Kidney capillary endothelial cell (primary cell): ENCODE data around the gene ALKBH6.
"Not testable (repeated sequence)": the region's sequence is repeated elsewhere in the genome, so short reads cannot be mapped to it uniquely, and the experiment has no call there.

Experiments
- DNase-seq: peaks from one replicate; pipeline ENCODE4 v3.0.0-alpha.2; 2018; ENCODE audit warnings: low spot score

Gene ALKBH6

DNA sequence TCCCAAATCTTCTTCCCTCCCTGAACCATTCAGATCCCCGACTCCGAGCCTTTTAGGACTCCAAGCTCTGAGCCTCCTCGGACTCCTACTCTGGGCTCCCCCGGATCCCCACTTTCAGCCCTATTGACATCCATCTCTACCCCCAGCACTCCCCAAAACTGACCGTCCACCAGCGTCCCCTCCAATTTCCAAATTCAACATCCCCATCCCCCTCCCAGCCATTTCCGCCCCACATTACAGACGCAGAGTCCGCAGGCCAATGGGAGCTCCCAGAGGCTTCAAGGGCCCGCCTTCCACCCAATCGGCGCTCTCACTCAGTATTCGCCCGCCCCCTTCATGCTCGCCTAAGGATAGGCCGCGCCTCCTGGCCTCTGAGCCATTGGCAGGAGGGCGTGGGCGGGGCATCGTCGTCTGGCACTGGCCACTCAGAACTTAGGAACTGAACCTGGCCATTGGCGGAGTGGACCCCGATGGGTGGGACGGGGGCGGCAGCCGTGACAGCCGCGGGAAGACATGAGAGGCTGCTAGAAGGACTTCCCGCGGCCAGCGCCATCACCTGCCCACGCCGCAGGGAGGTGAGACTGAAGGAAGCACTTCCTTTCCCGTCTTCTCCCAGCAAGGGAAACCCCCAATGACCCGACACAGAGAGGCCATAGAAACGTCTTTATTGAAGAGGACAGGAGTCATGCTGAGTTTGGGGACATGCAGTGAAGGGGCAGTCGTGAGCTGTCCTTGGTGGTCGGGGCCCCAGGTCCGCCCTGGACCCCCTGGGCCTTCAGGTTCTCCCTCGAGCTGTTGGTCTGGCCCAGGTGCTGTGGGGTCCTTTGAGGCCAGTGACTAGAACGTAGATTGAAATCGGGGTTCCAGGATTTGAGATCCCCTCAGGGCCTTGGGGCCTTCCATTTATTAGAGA, at the start of gene ALKBH6:
TSS of gene ALKBH6 (minus strand) at position 202 of the 913 bp plus-strand sequence. CDS start 816 bp downstream, outside the sequence.
- DNase-seq, result peak; percentile 98

DNA sequence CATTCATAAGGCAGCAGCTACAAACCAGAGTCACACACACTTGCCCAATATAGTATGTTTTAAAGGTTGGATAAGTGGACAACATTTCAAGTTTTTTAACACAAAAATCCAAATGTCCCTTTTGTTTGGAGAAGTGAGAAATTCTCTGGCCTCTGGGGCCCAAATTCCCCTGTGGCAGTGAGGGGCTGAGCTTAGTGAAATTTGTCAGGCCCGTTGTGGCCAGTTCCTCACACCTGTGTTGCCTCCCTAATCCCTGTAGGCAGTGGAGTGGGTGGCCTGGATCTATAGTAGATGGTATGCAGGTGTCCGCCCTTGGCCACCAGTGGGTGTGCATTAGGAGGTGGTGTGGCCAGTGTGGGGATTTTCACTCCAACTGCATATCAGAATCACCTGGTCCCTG, 47.4 kb upstream of the ALKBH6 start:
- no peak for DNase-seq

DNA sequence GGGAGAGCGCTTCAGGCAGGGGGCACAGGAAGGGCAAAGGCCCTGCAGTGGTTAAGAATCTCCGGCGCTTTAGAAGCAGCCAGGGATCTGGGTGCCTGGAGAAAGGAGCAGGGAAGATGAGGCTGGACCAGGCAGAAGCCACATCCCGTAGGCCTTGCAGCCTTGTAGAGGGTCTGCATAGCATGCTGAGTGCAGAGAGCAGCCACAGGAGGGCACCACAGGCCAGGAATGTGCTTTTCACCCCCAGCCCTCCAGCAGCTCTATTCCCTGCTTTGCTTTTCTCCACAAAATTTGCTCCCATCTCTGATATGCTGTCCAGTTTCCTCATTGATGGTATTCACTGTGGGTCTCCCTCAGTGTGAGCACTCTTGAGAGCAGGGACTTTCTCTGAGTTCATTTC, 46.4 kb upstream of the ALKBH6 start:
- peak; percentile 41 for DNase-seq

DNA sequence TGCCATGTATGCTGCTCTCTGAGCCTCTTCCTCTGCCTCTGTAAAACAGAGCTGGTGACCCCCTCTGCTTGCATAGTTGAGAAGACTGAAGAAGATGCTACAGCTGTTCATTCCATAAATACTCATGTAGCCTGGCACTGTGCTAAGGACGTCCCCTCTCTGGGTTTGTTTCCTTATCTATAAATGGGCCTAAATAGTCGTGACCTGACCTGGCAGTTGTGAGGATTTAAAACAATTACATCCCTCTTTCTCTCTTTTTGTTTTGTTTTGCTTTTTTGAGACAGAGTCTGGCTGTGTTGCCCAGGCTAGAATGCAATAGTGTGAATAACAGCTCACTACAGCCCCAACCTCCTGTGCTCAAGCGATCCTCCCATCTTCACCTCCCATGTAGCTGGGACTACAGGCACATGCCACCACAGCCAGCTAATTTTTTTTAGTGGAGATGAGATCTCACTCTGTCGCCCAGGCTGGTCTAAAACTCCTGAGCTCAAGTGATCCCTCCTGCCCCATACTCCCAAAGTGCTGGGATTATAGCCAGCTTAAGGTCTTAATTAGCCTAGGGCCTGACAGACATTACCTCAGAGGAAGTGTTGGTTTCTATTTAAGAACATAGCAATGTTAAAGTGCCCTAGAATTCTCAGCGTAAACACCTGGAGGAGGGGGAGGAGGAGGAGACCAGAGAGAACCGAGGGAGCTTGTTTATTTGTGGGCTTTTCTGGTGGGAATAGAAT, 45.3 kb upstream of the ALKBH6 start:
- DNase-seq, result no peak

GRCh38 chr19:36058481-36059179, 44.6 kb upstream of the ALKBH6 start:
- DNase-seq, result no peak

DNA sequence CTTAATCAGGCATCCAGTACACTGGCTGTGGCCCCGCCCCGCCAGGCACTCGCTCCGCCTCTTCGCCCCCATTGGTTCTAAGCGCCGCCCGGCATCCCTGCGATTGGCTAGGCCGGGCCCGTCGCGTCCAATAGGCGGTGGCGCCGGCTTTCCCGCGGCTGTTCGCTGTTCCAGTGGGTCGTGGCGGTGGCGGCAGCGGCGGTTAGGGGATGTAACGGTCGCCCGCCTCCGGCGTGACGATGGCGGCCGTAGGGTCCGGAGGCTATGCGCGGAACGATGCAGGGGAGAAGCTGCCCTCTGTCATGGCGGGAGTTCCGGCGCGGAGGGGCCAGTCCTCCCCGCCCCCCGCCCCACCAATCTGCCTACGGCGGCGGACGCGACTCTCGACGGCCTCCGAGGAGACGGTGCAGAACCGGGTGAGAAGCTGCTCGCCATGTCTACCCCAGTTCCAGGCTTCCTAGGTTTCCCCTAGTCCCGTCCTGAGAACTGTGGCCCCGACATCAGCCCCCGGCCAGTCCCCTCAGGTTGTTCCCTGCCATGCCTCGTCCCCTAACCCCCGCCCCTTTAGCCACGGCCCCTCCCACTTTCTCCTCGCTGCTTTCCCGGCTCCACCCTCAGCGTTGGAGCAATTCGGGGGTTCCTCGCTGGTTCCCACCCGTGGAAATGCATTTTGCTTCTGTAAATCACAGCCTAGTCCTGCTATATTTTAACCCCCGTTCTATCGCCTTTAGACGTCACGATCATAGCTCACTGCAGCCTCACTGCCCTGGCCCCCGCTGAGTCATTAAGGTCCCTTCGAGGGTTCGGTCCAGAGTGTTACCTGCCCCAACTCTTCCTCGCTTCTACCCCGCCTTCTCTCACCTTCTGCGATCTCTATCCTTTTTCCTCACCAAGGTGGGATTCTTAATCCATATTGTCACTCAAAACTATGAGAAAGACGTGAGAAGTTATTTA, 41.0 kb upstream of the ALKBH6 start, which contains the start of gene WDR62:
TSS of gene WDR62 (plus strand) at position 165 of the 954 bp plus-strand sequence. CDS start at position 240, 75 bp downstream.
- DNase-seq, result peak; percentile 21

GRCh38 chr19:36054119-36054732, 40.2 kb upstream of the ALKBH6 start, which contains the start of gene THAP8:
THAP8 (minus strand) TSS chr19:36054285; CDS start chr19:36054217, 68 bp downstream.
- peak; percentile 99 for DNase-seq

DNA sequence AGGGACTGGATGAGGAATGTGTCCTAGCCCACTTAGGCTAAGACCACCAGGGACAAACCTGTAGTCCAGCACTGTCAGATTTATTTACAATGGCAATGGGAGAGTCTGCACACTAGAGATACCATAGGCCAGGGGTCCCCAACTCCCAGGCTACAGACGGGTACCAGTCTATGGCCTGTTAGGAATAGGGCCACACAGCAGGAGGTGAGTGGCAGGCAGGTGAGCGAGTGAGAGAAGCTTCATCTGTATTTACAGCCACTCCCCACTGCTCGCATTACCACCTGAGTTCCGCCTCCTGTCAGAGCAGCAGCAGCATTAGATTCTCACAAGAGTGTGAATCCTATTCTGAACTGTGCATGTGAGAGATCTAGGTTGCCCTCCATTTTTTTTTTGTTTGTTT, 37.6 kb upstream of the ALKBH6 start:
- DNase-seq, result no peak

- DNase-seq, result no peak
Measured at GRCh38 chr19:36051236-36051635, 37.2 kb upstream of the ALKBH6 start.

GRCh38 chr19:36049080-36049698, 35.2 kb upstream of the ALKBH6 start:
- DNase-seq, result no peak

DNA sequence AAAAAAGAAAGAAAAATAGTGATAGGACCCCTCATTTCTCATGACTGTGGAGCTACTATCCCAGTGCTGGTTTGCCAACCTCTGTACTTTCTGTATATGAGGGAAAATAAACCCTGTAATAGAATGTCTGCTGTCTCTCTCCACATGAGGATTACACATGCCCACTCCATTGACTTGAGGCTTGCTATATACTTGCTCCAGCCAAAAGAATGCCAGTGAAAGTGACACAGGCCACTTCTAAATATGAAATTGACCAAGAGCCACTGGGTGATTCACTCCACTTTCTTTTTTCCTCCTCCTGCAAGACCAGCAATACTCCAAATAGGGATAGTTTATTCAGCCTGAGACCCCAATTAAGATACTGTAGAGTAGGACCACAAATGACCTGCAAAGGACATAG, 33.8 kb upstream of the ALKBH6 start:
- DNase-seq, result no peak

DNA sequence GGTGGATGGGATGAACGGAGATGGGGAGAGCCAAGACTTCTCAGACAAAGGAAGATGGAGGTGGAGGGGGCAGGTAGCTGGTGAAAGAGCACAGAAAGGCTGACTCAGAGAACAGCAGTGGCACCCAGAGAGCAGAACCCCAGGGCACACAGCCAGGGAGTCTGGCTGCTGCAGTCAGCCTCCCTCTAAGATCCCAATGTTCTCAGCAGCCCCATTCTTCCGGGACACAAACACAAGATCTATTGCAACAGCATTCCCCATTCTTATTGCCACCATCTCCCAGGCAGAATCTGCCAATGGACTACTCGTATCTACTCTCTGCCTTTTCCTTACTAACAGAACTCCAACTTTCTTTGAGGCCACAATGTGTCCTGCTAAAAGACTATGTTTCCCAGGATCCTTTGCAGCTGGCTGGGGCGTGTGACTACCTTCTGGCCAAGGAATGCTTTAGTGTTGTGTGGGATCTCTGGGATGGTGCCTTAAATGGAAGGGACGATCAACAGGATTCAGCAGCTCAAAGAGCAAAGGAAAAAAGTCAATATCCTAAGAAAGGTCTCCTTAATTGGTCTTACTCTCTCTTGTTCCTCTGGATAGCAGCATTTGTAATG, 32.5 kb upstream of the ALKBH6 start:
- DNase-seq, result no peak

- DNase-seq, result no peak
Measured at GRCh38 chr19:36043952-36044351, 29.9 kb upstream of the ALKBH6 start.

DNA sequence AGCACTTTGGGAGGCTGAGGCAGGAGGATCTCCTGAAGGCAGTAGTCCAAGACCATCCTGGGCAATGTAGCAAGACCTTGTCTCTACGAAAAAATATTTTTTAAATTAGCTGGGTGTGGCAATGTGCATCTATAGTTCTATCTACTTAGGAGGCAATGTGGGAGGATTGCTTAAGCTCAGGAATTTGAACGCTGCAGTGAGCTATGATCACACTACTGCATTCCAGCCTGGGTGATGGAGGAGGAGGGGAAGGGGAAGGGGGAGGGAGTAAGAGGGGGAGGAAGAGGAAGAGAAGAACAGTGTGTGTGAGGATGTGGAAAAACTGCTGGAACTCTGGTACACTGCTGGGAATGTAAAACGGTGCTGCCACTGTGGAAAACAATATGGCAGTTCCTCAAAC, 27.8 kb upstream of the ALKBH6 start:
- DNase-seq, result no peak

GRCh38 chr19:36041092-36041491, 27.1 kb upstream of the ALKBH6 start:
- DNase-seq, result not testable (repeated sequence)

GRCh38 chr19:36040495-36040894, 26.5 kb upstream of the ALKBH6 start:
- DNase-seq, result no peak

DNA sequence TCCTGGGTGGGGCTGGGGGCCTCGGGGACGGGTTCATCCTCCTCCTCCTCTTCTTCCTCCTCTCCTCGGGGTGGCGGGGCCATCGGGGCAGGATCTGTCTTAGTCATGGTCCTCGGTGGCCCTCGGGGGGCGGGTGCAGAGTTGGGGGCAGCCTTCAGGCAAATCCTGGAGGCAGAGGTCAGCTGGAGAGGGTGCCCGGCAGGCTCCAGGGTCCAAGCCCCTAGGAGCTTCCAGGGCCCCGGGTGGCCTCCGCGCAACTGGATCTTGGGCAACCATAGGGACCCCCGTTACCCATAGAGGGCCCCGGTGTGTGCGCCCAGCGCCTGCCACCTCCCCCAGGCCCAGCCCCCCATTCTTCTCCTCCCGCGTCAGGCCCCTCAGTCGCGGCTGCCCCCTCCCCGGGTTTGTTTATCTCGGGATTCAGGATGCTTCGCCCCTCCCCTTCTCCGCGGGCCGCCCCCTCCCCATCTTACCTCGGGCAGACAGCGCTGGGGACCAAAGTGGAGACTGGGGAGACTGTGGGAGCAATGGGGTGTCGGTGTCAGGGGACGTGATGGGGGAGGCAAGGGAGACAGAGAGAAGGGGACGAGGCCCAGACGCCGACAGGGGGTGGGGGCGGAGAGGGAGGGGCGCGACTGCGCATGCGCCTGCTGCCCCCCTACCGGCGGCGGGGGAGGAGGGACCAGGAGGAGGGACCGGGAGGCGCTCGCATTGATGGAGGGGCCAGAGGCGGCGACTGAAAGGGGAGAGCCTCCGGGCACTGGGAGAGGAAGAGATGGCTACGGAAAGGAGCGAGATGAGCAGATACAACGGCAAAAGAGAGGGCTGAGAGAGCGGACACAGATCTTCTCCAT, 18.5 kb upstream of the ALKBH6 start, which contains the start of gene CLIP3:
TSS of gene CLIP3 (minus strand) at position 623 of the 854 bp plus-strand sequence. CDS start at position 107, 516 bp downstream.
- DNase-seq, result peak; percentile 30

DNA sequence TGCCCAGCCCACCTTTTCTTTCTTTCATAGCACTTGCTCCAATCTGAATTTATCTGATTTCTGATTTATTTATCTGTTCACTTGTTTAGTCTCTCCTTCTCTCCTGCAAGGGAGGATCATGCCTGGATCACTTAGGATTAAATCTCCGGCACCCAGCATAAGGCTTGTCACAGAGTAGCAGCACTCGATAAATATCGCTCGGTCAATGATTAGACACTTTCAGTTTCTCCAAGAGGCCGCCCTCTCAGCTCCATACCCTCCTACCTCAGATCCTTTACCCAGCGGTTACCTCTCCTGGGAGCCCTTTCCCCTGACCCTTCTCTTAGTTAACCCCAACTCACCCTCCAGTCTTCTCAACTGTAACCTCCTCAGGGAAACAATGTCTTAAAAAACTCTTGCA, 17.3 kb upstream of the ALKBH6 start:
- DNase-seq, result no peak
